HG02970 (cell line): ENCODE results near the gene TRAM1L1.

Source experiments
- ATAC-seq: cut with Tn5 transposase; IDR thresholded peaks from one replicate; pipeline ENCODE4 v1.9.1; 2021; ENCODE audit warnings: mild to moderate bottlenecking, moderate library complexity, moderate number of reproducible peaks; ENCODE audit not compliant: unreplicated experiment, low FRiP score

Gene TRAM1L1

GRCh38 chr4:117084866-117085701 is at the start of gene TRAM1L1:
TSS of gene TRAM1L1 (minus strand) at chr4:117085576. CDS start at chr4:117085393, 183 bp downstream.
- no peak for ATAC-seq

- ATAC-seq, result no peak
These were observed 49.0 kb upstream of the TRAM1L1 start for GRCh38 chr4:117134386-117134785.

- ATAC-seq, result no peak
These were observed 11.5 kb upstream of the TRAM1L1 start for GRCh38 chr4:117096886-117097285.

GRCh38 chr4:117096462-117096861 is 11.1 kb upstream of the TRAM1L1 start:
- ATAC-seq, result no peak

GRCh38 chr4:117093571-117093970 is 8.2 kb upstream of the TRAM1L1 start:
- no peak for ATAC-seq

GRCh38 chr4:117077760-117078159 is 7.6 kb downstream of the TRAM1L1 start:
- ATAC-seq, result no peak

- no peak for ATAC-seq
These were observed 17.3 kb downstream of the TRAM1L1 start for GRCh38 chr4:117068120-117068519.

GRCh38 chr4:117063961-117064696 is 21.2 kb downstream of the TRAM1L1 start:
- no peak for ATAC-seq

- ATAC-seq, result no peak
These were observed 42.4 kb downstream of the TRAM1L1 start for GRCh38 chr4:117042962-117043361.
